ENCODE data around the gene CST1. TPM values are rescaled to one million over a fixed set of nuclear protein-coding genes. Genes with fewer than 3 reads are reported as not detected.
"Not testable (repeated sequence)": the region's sequence is repeated elsewhere in the genome, so short reads cannot be mapped to it uniquely, and the experiment has no call there.

The CST1 gene
- total RNA-seq, 1 experiment from 2014 or later, result 1.7 TPM

DNA sequence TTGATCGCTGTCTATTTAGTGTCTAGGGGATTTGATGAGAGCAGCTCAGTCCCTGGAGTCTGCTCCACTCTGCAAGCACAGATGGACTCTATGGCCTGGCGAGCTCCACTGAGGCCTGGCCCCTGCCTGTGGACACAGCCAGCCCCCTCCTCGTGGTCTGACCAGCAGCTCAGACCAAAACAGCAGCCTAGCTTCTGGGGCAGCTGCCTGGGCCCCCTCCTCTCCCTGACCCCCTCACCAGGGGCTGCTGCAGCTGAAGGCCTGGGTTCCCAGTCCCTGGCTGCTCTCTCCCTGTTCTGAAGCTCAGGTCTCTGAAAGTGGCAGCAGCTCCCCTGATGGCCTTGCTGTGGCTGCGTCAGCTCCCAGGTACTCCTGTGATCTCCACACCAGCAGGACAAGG lies 3.6 kb downstream of the CST1 start:
- H3K4me3 Mint-ChIP-seq; H3K79me2 ChIP-seq (ENCODE audit: insufficient read depth, low read length); H3K23me2 ChIP-seq (ENCODE audit: insufficient read length, low read depth, low read length, poor library complexity, severe bottlenecking); H2BK120ac ChIP-seq (ENCODE audit: low read depth, low read length, poor library complexity, severe bottlenecking); H2BK15ac ChIP-seq (ENCODE audit: low read depth, low read length); H3K18ac ChIP-seq (ENCODE audit: insufficient read length, low read depth, low read length); H3K4ac ChIP-seq (ENCODE audit: low read depth, low read length); H2AFZ ChIP-seq (ENCODE audit: low read length); H3K23ac ChIP-seq (ENCODE audit: insufficient read length, low read depth, low read length); H2BK5ac ChIP-seq (ENCODE audit: insufficient read length, low read length); H4K8ac ChIP-seq (replicated peaks; ENCODE audit: insufficient read length, low read depth, low read length); H3K9ac ChIP-seq (ENCODE audit: extremely low read depth, insufficient read length, low read length); H3K27ac Mint-ChIP-seq; H4K20me1 ChIP-seq (ENCODE audit: control insufficient read depth, insufficient read depth, insufficient read length); H4K91ac ChIP-seq (ENCODE audit: insufficient read length, low read depth, low read length); H3K9me3 ChIP-seq (ENCODE audit: control insufficient read depth, low read depth, low read length); H3K79me1 ChIP-seq (ENCODE audit: insufficient read depth, low read depth, low read length, poor library complexity, severe bottlenecking); H3T11ph ChIP-seq (ENCODE audit: low read length); H2AK5ac ChIP-seq (ENCODE audit: insufficient read length, low read length); H3K27me3 ChIP-seq (ENCODE audit: insufficient read depth, low read length); H3K4me2 ChIP-seq (ENCODE audit: insufficient read depth, insufficient read length, low read length); H4K5ac ChIP-seq (ENCODE audit: insufficient read length, low read depth, low read length); H3K56ac ChIP-seq (ENCODE audit: insufficient read length, low read depth, low read length); H3K4me1 ChIP-seq (ENCODE audit: insufficient read depth, low read length); H2BK12ac ChIP-seq (ENCODE audit: insufficient read length, low read depth, low read length); H2BK20ac ChIP-seq (ENCODE audit: low read depth, low read length, poor library complexity, severe bottlenecking); H3K36me3 Mint-ChIP-seq (ENCODE audit: insufficient read depth in 1 of 3, low read depth in 3 of 3); DNase-seq; H3K27ac ChIP-seq (ENCODE audit: insufficient read length, low read depth, low read length); H3K14ac ChIP-seq (ENCODE audit: insufficient read depth, low read length); H3K9me3 Mint-ChIP-seq: not testable (repeated sequence)
- peaks cover 74% of the 10 kb centered on the region for H3K27me3 Mint-ChIP-seq (ENCODE audit: low read depth)
- no CpG with 5 or more reads among the region's 4 CpGs for WGBS (ENCODE audit: extremely low coverage, insufficient read length, low lambda C conversion rate)
- peaks cover 12 to 15% of the 10 kb centered on the region in 2 experiments for H3K4me1 Mint-ChIP-seq
